Hepatocyte (in vitro differentiated cells): ENCODE measurements around the gene ZNF652. TPM values are rescaled to one million over a fixed set of nuclear protein-coding genes. Genes with fewer than 3 reads are reported as not detected.

Source experiments
- DNase-seq: peaks from one replicate; pipeline ENCODE4 v3.0.0-alpha.2; 2016; ENCODE audit warnings: low spot score
- H2AFZ ChIP-seq: fragments of 200-600 bp; sonication (generic); 2 replicates; pipeline ENCODE4 v1.6.0; 2016; ENCODE audit warnings: antibody characterized with exemption, mild to moderate bottlenecking
- H3K27ac ChIP-seq: fragments of 200-600 bp; sonication (generic); 2 replicates; pipeline ENCODE4 v1.5.1; 2016; ENCODE audit warnings: mild to moderate bottlenecking
- H3K27me3 ChIP-seq: fragments of 200-600 bp; sonication (generic); 2 replicates; pipeline ENCODE4 v1.6.1; 2016
- H3K36me3 ChIP-seq: fragments of 200-600 bp; sonication (generic); replicated peaks from 2 replicates; pipeline ENCODE4 v1.5.1; 2016; ENCODE audit warnings: low read depth; ENCODE audit not compliant: insufficient read depth
- H3K4me1 ChIP-seq: fragments of 200-600 bp; sonication (generic); 2 replicates; pipeline ENCODE4 v1.5.1; 2016; ENCODE audit warnings: mild to moderate bottlenecking, moderate library complexity; ENCODE audit not compliant: insufficient read depth
- H3K4me2 ChIP-seq: fragments of 200-600 bp; sonication (generic); 2 replicates; pipeline ENCODE4 v1.6.0; 2016
- H3K4me3 ChIP-seq: fragments of 200-600 bp; sonication (generic); 2 replicates; pipeline ENCODE4 v1.5.1; 2016; ENCODE audit warnings: mild to moderate bottlenecking
- H3K79me2 ChIP-seq: fragments of 200-600 bp; sonication (generic); 2 replicates; pipeline ENCODE4 v1.6.0; 2017; ENCODE audit warnings: mild to moderate bottlenecking
- H3K9me2 ChIP-seq: fragments of 200-600 bp; sonication (generic); replicated peaks from 2 replicates; pipeline ENCODE4 v1.6.0; 2017; ENCODE audit warnings: mild to moderate bottlenecking; ENCODE audit not compliant: insufficient read depth
- H3K9me3 ChIP-seq: fragments of 200-600 bp; sonication (generic); 2 replicates; pipeline ENCODE4 v1.5.1; 2016; ENCODE audit warnings: low read depth, mild to moderate bottlenecking
- H4K20me1 ChIP-seq: fragments of 200-600 bp; sonication (generic); 2 replicates; pipeline ENCODE4 v1.6.0; 2016; ENCODE audit warnings: mild to moderate bottlenecking; ENCODE audit not compliant: insufficient read depth, poor library complexity, severe bottlenecking
- EZH2 ChIP-seq: fragments of 200-600 bp; sonication (generic); IDR thresholded peaks from 2 replicates; pipeline ENCODE4 v1.6.1; 2016; ENCODE audit warnings: antibody characterized with exemption, mild to moderate bottlenecking, borderline replicate concordance
- EZH2phosphoT487 ChIP-seq: fragments of 200-600 bp; sonication (generic); IDR thresholded peaks from one replicate; pipeline ENCODE4 v1.6.1; 2018; ENCODE audit warnings: antibody characterized with exemption, mild to moderate bottlenecking, low read depth, moderate library complexity; ENCODE audit not compliant: unreplicated experiment, severe bottlenecking
- WGBS: methylation state at CpG from one replicate; pipeline ENCODE4 v1.1.6; 2016; ENCODE audit warnings: low lambda C conversion rate; ENCODE audit errors: missing lambda C conversion rate; 5-methylcytosine and 5-hydroxymethylcytosine counted together
- polyA plus RNA-seq: library from polyadenylated mRNA; unstranded; fragments of >200 nt; fragmentation: Nextera tagmentation; extraction: Ambion mirVana; gene quantifications from 2 replicates; pipeline ENCODE4 v1.2.1, GENCODE V29; 2016
- total RNA-seq: library from RNA; depleted of rRNA; stranded (reverse); fragments of >200 nt; gene quantifications from 2 replicates; pipeline ENCODE4 v1.2.3, GENCODE V29; 2014
- TF ChIP-seq, protein P1 (sequence below): fragments of 200-600 bp; sonication (generic); IDR thresholded peaks from 2 replicates; pipeline ENCODE4 v1.5.1; 2016; ENCODE audit warnings: antibody characterized with exemption, mild to moderate bottlenecking; ENCODE audit not compliant: poor library complexity

Gene ZNF652
- total and polyA plus RNA-seq, 2 experiments from 2014 or later, result 23.0 to 55.6 TPM

DNA sequence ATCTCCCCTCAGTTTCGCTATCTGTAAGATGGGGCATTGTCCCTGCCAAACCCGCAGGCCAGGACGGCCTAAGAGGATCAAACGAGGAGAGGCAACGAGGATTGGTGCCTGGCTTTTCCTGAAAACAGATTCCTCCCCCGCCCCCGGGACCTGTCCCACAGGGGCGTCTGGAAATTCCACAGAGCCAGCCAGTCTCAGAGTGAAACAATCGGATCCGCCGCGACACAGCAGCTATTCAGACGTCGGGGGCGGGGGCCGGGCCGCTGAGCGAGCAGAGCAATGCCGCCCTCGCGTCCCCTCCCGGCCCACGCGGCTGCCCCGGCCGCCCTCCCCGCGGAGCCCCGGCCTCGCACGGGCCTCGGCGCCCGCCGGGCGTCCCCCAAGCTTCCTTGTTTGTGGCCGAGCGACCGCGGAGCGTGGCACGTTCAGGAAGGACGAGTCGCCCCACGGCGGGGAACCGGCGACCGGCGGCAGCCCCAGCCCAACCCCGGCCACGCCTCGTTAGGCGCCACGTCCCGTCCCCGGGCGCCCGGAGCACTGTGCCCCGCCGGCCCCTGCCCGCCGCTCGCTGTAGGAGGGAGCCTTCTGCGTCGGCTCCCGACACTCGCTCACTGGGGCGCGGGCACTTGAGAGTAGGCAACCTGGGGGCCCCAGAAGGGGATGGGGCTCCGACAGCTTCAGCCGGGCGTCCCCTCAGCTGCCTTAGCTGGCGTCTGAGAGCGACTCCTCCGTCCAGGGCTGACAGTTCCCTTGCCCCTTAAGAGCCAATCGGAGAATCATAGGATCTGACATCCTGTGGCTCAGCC lies 101.8 kb downstream of the ZNF652 start:
- Histone ChIP-seq H3K27me3 (no peaks in the 10 kb centered on the region), H3K9me2 (no peaks in the 10 kb centered on the region), H2AFZ (peak overlapping the region; percentile 84), H3K4me1 (no peaks in the 10 kb centered on the region), H3K9me3 (no peaks in the 10 kb centered on the region), H3K36me3 (no peaks in the 10 kb centered on the region), H3K27ac (peak overlapping the region; percentile 79), H3K79me2 (no peaks in the 10 kb centered on the region), H3K4me3 (peak overlapping the region; percentile 26), H4K20me1 (no peaks in the 10 kb centered on the region), H3K4me2 (peak overlapping the region; percentile 82)
- 2% methylated on average over 60 of the region's 77 CpGs for WGBS
- peak; percentile 76 for DNase-seq
- TF ChIP-seq, protein P1, sequence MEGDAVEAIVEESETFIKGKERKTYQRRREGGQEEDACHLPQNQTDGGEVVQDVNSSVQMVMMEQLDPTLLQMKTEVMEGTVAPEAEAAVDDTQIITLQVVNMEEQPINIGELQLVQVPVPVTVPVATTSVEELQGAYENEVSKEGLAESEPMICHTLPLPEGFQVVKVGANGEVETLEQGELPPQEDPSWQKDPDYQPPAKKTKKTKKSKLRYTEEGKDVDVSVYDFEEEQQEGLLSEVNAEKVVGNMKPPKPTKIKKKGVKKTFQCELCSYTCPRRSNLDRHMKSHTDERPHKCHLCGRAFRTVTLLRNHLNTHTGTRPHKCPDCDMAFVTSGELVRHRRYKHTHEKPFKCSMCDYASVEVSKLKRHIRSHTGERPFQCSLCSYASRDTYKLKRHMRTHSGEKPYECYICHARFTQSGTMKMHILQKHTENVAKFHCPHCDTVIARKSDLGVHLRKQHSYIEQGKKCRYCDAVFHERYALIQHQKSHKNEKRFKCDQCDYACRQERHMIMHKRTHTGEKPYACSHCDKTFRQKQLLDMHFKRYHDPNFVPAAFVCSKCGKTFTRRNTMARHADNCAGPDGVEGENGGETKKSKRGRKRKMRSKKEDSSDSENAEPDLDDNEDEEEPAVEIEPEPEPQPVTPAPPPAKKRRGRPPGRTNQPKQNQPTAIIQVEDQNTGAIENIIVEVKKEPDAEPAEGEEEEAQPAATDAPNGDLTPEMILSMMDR, result no peak
- TF ChIP-seq EZH2phosphoT487 (no peak), EZH2 (no peak)

DNA sequence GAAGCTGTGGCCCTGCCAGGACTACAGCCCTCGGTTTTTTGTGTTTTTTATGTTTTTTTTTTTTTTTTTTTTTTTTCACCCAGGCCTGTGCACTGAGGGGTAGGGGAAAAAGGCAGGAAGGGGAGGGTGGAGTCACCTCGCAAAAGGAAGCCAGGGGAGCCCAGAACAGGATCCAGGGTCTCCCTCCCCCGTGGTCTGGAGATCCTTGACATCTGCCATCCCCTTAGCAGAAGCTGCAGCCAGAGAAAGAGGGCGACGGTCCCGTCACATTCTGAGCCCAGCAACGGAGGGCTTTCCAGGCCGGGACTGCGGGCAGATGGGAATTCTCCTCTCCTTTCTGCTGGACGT lies 102.4 kb downstream of the ZNF652 start:
- peak overlapping the region; percentile 84 for H2AFZ ChIP-seq
- H3K27ac ChIP-seq, result peak overlapping the region; percentile 79

DNA sequence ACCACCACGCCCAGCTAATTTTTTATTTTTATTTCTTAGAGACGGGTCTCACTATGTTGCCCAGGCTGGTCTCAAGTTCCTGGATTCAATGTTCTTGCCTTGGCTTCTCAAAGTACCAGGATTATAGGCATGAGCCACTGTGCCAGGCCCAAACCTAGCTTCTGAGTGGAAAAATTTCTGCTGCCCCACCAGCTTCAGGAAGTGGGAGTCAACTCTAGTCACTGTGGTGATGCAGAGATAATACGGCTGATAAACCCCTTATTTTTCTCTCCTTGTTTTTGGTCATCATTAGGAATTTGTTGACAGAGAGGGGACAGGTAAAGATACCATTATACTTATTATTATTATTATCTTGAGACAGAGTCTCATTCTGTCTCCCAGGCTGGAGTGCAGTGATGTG lies 103.7 kb downstream of the ZNF652 start:
- WGBS, result 96% methylated on average over 3 of the region's 3 CpGs
- DNase-seq, result no peak
- Histone ChIP-seq H3K27me3 (no peaks in the 10 kb centered on the region), H3K27ac (no peak overlapping the region), H3K9me3 (no peaks in the 10 kb centered on the region), H3K79me2 (no peaks in the 10 kb centered on the region), H3K36me3 (no peaks in the 10 kb centered on the region), H2AFZ (no peak overlapping the region), H4K20me1 (no peaks in the 10 kb centered on the region), H3K4me2 (no peak overlapping the region), H3K4me3 (no peak overlapping the region), H3K9me2 (no peaks in the 10 kb centered on the region), H3K4me1 (no peaks in the 10 kb centered on the region)
- no peak for TF ChIP-seq EZH2
- TF ChIP-seq EZH2phosphoT487, result no peak

More for the DNA sequence above, 102.4 kb downstream of the ZNF652 start:
- Histone ChIP-seq H3K4me3 (peak overlapping the region; percentile 26), H3K4me2 (peak overlapping the region; percentile 82), H3K9me2 (no peaks in the 10 kb centered on the region), H3K4me1 (no peaks in the 10 kb centered on the region), H3K27me3 (no peaks in the 10 kb centered on the region), H3K79me2 (no peaks in the 10 kb centered on the region), H3K9me3 (no peaks in the 10 kb centered on the region), H4K20me1 (no peaks in the 10 kb centered on the region), H3K36me3 (no peaks in the 10 kb centered on the region)
- no peak for DNase-seq
- TF ChIP-seq EZH2phosphoT487, result no peak
- TF ChIP-seq, protein P1, result no peak
- TF ChIP-seq EZH2, result no peak
- WGBS, result 33% methylated on average over 10 of the region's 10 CpGs

DNA sequence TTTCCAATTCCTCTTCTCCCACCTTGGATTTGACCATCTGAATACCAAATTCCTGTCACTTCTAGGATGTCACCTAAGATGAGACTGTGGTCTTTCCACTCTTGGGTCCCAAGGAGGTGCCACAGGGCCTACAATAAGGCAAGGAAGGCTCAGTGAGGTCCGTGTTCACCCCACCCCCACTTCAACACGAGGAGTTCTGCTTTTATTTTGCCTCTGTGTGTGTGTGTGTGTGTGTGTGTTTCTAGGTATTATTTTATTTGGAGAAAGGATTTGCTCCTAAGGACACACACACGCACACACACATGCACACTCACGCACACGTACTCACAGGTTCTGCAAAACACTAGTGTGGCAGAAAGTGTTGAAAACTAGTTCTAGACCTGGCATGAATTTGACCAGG lies 106.9 kb downstream of the ZNF652 start:
- TF ChIP-seq EZH2 (no peak), EZH2phosphoT487 (no peak)
- TF ChIP-seq, protein P1, result no peak
- no peak overlapping the region for H2AFZ ChIP-seq
- WGBS, result 77% methylated on average over 5 of the region's 5 CpGs
- H3K4me3 ChIP-seq, result no peak overlapping the region
- no peak overlapping the region for H3K4me2 ChIP-seq
- H3K9me2 ChIP-seq, result no peaks in the 10 kb centered on the region
- H3K4me1 ChIP-seq, result no peaks in the 10 kb centered on the region
- no peaks in the 10 kb centered on the region for H4K20me1 ChIP-seq
- H3K9me3 ChIP-seq, result no peaks in the 10 kb centered on the region
- no peaks in the 10 kb centered on the region for H3K79me2 ChIP-seq
- no peak for DNase-seq
- no peaks in the 10 kb centered on the region for H3K36me3 ChIP-seq
- H3K27ac ChIP-seq, result no peak overlapping the region
- no peaks in the 10 kb centered on the region for H3K27me3 ChIP-seq
